ENCODE data around the gene MAP4.
"Not testable (repeated sequence)": the region's sequence is repeated elsewhere in the genome, so short reads cannot be mapped to it uniquely, and the experiment has no call there.

Gene MAP4

GRCh38 chr3:48026098-48026497 is 9.9 kb upstream of the MAP4 start:
- peaks cover 2% of the 10 kb centered on the region for H3K4me1 Mint-ChIP-seq
- H3K27ac Mint-ChIP-seq: no peak overlapping the region
- H3K36me3 Mint-ChIP-seq: no peaks in the 10 kb centered on the region
- H3K9me3 Mint-ChIP-seq: no peaks in the 10 kb centered on the region
- H3K27me3 Mint-ChIP-seq: no peaks in the 10 kb centered on the region
- DNase-seq: no peak
- CTCF ChIA-PET: no interaction called here
- no peak overlapping the region for H3K4me3 Mint-ChIP-seq

- Mint-ChIP-seq H3K27me3 (no peaks in the 10 kb centered on the region), H3K4me3 (no peak overlapping the region), H3K27ac (no peak overlapping the region), H3K4me1 (no peaks in the 10 kb centered on the region), H3K36me3 (no peaks in the 10 kb centered on the region), H3K9me3 (no peaks in the 10 kb centered on the region)
- DNase-seq: no peak
- CTCF ChIA-PET: interaction anchor here (0.7 kb wide), 2 partner anchors 25 to 1912 kb away, joined by 3 read pairs; no protein-coding TSS in a partner anchor
These were observed 8.2 kb upstream of the MAP4 start for GRCh38 chr3:48024401-48024800.

- H3K4me3 Mint-ChIP-seq: no peak overlapping the region
- H3K27ac Mint-ChIP-seq: no peak overlapping the region
- H3K4me1 Mint-ChIP-seq: peaks cover 2% of the 10 kb centered on the region
- H3K27me3 Mint-ChIP-seq: no peaks in the 10 kb centered on the region
- CTCF ChIA-PET: no interaction called here
- no peaks in the 10 kb centered on the region for H3K36me3 Mint-ChIP-seq
- no peaks in the 10 kb centered on the region for H3K9me3 Mint-ChIP-seq
- DNase-seq: no peak
These were observed 7.2 kb upstream of the MAP4 start for GRCh38 chr3:48023377-48023776.

- Mint-ChIP-seq H3K27me3 (no peaks in the 10 kb centered on the region), H3K4me1 (peaks cover 6% of the 10 kb centered on the region), H3K4me3 (no peak overlapping the region), H3K36me3 (no peaks in the 10 kb centered on the region), H3K27ac (no peak overlapping the region), H3K9me3 (no peaks in the 10 kb centered on the region)
- DNase-seq: no peak
- CTCF ChIA-PET: no interaction called here
These were observed 6.0 kb upstream of the MAP4 start for GRCh38 chr3:48022178-48022577.

- no peaks in the 10 kb centered on the region for H3K36me3 Mint-ChIP-seq
- no peaks in the 10 kb centered on the region for H3K9me3 Mint-ChIP-seq
- H3K27ac Mint-ChIP-seq: no peak overlapping the region
- CTCF ChIA-PET: interaction anchor here (1.5 kb wide), 1 partner anchor 26 kb away, joined by 3 read pairs; no protein-coding TSS in a partner anchor
- H3K4me1 Mint-ChIP-seq: peaks cover 27% of the 10 kb centered on the region
- DNase-seq: no peak
- no peak overlapping the region for H3K4me3 Mint-ChIP-seq
- H3K27me3 Mint-ChIP-seq: no peaks in the 10 kb centered on the region
These were observed 2.6 kb upstream of the MAP4 start for GRCh38 chr3:48018841-48019240.

- DNase-seq: no peak
- CTCF ChIA-PET: no interaction called here
- H3K4me3 Mint-ChIP-seq: no peak overlapping the region
- no peaks in the 10 kb centered on the region for H3K9me3 Mint-ChIP-seq
- H3K4me1 Mint-ChIP-seq: peaks cover 35% of the 10 kb centered on the region
- no peak overlapping the region for H3K27ac Mint-ChIP-seq
- no peaks in the 10 kb centered on the region for H3K27me3 Mint-ChIP-seq
- H3K36me3 Mint-ChIP-seq: no peaks in the 10 kb centered on the region
These were observed 610 bp downstream of the MAP4 start for GRCh38 chr3:48015431-48016180.

GRCh38 chr3:48014358-48014757 is 1.9 kb downstream of the MAP4 start:
- CTCF ChIA-PET: no interaction called here
- no peak overlapping the region for H3K4me3 Mint-ChIP-seq
- no peak for DNase-seq
- H3K27me3 Mint-ChIP-seq: no peaks in the 10 kb centered on the region
- H3K27ac Mint-ChIP-seq: no peak overlapping the region
- no peaks in the 10 kb centered on the region for H3K36me3 Mint-ChIP-seq
- H3K4me1 Mint-ChIP-seq: peaks cover 35% of the 10 kb centered on the region
- no peaks in the 10 kb centered on the region for H3K9me3 Mint-ChIP-seq

GRCh38 chr3:48013288-48013980 is 2.8 kb downstream of the MAP4 start:
- H3K4me3 Mint-ChIP-seq: no peak overlapping the region

GRCh38 chr3:48012659-48013058 is 3.6 kb downstream of the MAP4 start:
- no peaks in the 10 kb centered on the region for H3K9me3 Mint-ChIP-seq
- H3K4me1 Mint-ChIP-seq: peaks cover 33% of the 10 kb centered on the region
- no peaks in the 10 kb centered on the region for H3K27me3 Mint-ChIP-seq
- H3K36me3 Mint-ChIP-seq: no peaks in the 10 kb centered on the region
- CTCF ChIA-PET: interaction anchor here (1.0 kb wide), 1 partner anchor 146 kb away, joined by 3 read pairs; no protein-coding TSS in a partner anchor
- no peak for DNase-seq
- no peak overlapping the region for H3K27ac Mint-ChIP-seq
- H3K4me3 Mint-ChIP-seq: no peak overlapping the region

More at GRCh38 chr3:48013288-48013980, 2.8 kb downstream of the MAP4 start:
- no peaks in the 10 kb centered on the region for H3K27me3 Mint-ChIP-seq
- H3K9me3 Mint-ChIP-seq: no peaks in the 10 kb centered on the region
- H3K27ac Mint-ChIP-seq: no peak overlapping the region
- peaks cover 33% of the 10 kb centered on the region for H3K4me1 Mint-ChIP-seq
- no peak for DNase-seq
- CTCF ChIA-PET: interaction anchor here (0.6 to 1.0 kb wide), 4 partner anchors 22 to 145 kb away, joined by 3 to 4 read pairs (median 3); no protein-coding TSS in a partner anchor
- H3K36me3 Mint-ChIP-seq: no peaks in the 10 kb centered on the region

- H3K36me3 Mint-ChIP-seq, CTCF ChIA-PET, H3K4me1 Mint-ChIP-seq, H3K9me3 Mint-ChIP-seq, H3K27ac Mint-ChIP-seq, H3K4me3 Mint-ChIP-seq, H3K27me3 Mint-ChIP-seq, DNase-seq: not testable (repeated sequence)
These were observed 8.2 kb downstream of the MAP4 start for GRCh38 chr3:48008066-48008465.

- H3K36me3 Mint-ChIP-seq, H3K27ac Mint-ChIP-seq, H3K4me1 Mint-ChIP-seq, H3K4me3 Mint-ChIP-seq, H3K27me3 Mint-ChIP-seq, CTCF ChIA-PET, DNase-seq, H3K9me3 Mint-ChIP-seq: not testable (repeated sequence)
These were observed 8.9 kb downstream of the MAP4 start for GRCh38 chr3:48007361-48007760.

GRCh38 chr3:48006794-48007193 is 9.4 kb downstream of the MAP4 start:
- H3K4me1 Mint-ChIP-seq, CTCF ChIA-PET, H3K36me3 Mint-ChIP-seq, H3K4me3 Mint-ChIP-seq, DNase-seq, H3K9me3 Mint-ChIP-seq, H3K27ac Mint-ChIP-seq, H3K27me3 Mint-ChIP-seq: not testable (repeated sequence)

- H3K27me3 Mint-ChIP-seq: no peaks in the 10 kb centered on the region
- no peak overlapping the region for H3K27ac Mint-ChIP-seq
- no peak for DNase-seq
- H3K4me1 Mint-ChIP-seq: no peaks in the 10 kb centered on the region
- no peaks in the 10 kb centered on the region for H3K36me3 Mint-ChIP-seq
- H3K9me3 Mint-ChIP-seq: no peaks in the 10 kb centered on the region
- CTCF ChIA-PET: interaction anchor here (1.8 kb wide), 1 partner anchor 147 kb away, joined by 4 read pairs; no protein-coding TSS in a partner anchor
- H3K4me3 Mint-ChIP-seq: no peak overlapping the region
These were observed 11.5 kb downstream of the MAP4 start for GRCh38 chr3:48004694-48005093.

GRCh38 chr3:48002787-48003186 is 13.4 kb downstream of the MAP4 start:
- H3K27ac Mint-ChIP-seq: no peak overlapping the region
- CTCF ChIA-PET: no interaction called here
- no peaks in the 10 kb centered on the region for H3K27me3 Mint-ChIP-seq
- H3K36me3 Mint-ChIP-seq: peaks cover 2% of the 10 kb centered on the region
- no peaks in the 10 kb centered on the region for H3K4me1 Mint-ChIP-seq
- no peaks in the 10 kb centered on the region for H3K9me3 Mint-ChIP-seq
- no peak overlapping the region for H3K4me3 Mint-ChIP-seq
- DNase-seq: no peak

- CTCF ChIA-PET: no interaction called here
- no peak overlapping the region for H3K27ac Mint-ChIP-seq
- no peaks in the 10 kb centered on the region for H3K9me3 Mint-ChIP-seq
- no peak overlapping the region for H3K4me3 Mint-ChIP-seq
- peaks cover 2% of the 10 kb centered on the region for H3K36me3 Mint-ChIP-seq
- H3K4me1 Mint-ChIP-seq: no peaks in the 10 kb centered on the region
- DNase-seq: no peak
- H3K27me3 Mint-ChIP-seq: no peaks in the 10 kb centered on the region
These were observed 14.2 kb downstream of the MAP4 start for GRCh38 chr3:48001991-48002390.

Data from activated naive CD4-positive, alpha-beta T cell treated with anti-CD3 and anti-CD28 coated beads, Interleukin-2, amount 10 ng/mL, durations not matched to agents 7 days and 5 days (primary cell).